PC-9 (cell line): ENCODE data around the gene GUSB. TPM values are rescaled to one million over a fixed set of nuclear protein-coding genes. Genes with fewer than 3 reads are reported as not detected.

Experiments used
- BruUV-seq: library from RNA; stranded (reverse); fragments of 400-500 nt; replicated peaks from 2 replicates; lab custom pipeline; 2021; lab: Mats Ljungman, UMichigan
- CTCF ChIA-PET: fragments of 300-600 bp; sonication (Branson Sonifier 250); formaldehyde crosslinking; loops from one replicate; lab custom pipeline; 2022; ENCODE audit warnings: antibody characterized with exemption; lab: Charles Lee
- POLR2A ChIA-PET: fragments of 300-600 bp; sonication (Branson Sonifier 250); formaldehyde crosslinking; loops from one replicate; lab custom pipeline; 2022; ENCODE audit warnings: antibody characterized with exemption; ENCODE audit not compliant: unreplicated experiment; lab: Charles Lee
- DNase-seq, 2 experiments: peaks; one replicate each; pipeline versions ENCODE4 v3.0.0 to v3.0.0-alpha.2; 2015 to 2022; ENCODE audit warnings: mixed read lengths in 1 of 2
- H2AFZ ChIP-seq: fragments of 200-600 bp; sonication (generic); 2 replicates; pipeline ENCODE4 v1.8.1; 2017; ENCODE audit warnings: antibody characterized with exemption
- H3F3A ChIP-seq: fragments of 200-600 bp; sonication (generic); 2 replicates; pipeline ENCODE4 v1.8.1; 2017; ENCODE audit warnings: antibody characterized with exemption, mild to moderate bottlenecking, low read depth; ENCODE audit not compliant: insufficient read depth
- H3K27ac ChIP-seq: fragments of 200-600 bp; sonication (generic); 2 replicates; pipeline ENCODE4 v1.6.1; 2016; ENCODE audit warnings: mixed run types
- H3K27me3 ChIP-seq: fragments of 200-600 bp; sonication (generic); 2 replicates; pipeline ENCODE4 v1.6.1; 2016; ENCODE audit warnings: low read depth, mixed run types; ENCODE audit not compliant: insufficient read depth
- H3K36me3 ChIP-seq: fragments of 200-600 bp; sonication (generic); 2 replicates; pipeline ENCODE4 v1.6.1; 2016; ENCODE audit warnings: low read depth, mixed run types
- H3K4me1 ChIP-seq: fragments of 200-600 bp; sonication (generic); replicated peaks from 2 replicates; pipeline ENCODE4 v1.6.1; 2016; ENCODE audit warnings: mixed run types; ENCODE audit not compliant: insufficient read depth
- H3K4me2 ChIP-seq: fragments of 200-600 bp; sonication (generic); 2 replicates; pipeline ENCODE4 v1.6.1; 2017; ENCODE audit warnings: mixed run types
- H3K4me3 ChIP-seq: fragments of 200-600 bp; sonication (generic); 2 replicates; pipeline ENCODE4 v1.6.1; 2016; ENCODE audit warnings: mixed run types
- H3K79me2 ChIP-seq: fragments of 200-600 bp; sonication (generic); 2 replicates; pipeline ENCODE4 v1.6.1; 2017; ENCODE audit warnings: low read depth, mixed run types
- H3K9me2 ChIP-seq: fragments of 200-600 bp; sonication (generic); 2 replicates; pipeline ENCODE4 v1.8.1; 2017; ENCODE audit warnings: mild to moderate bottlenecking; ENCODE audit not compliant: insufficient read depth
- H3K9me3 ChIP-seq: fragments of 200-600 bp; sonication (generic); 2 replicates; pipeline ENCODE4 v1.8.1; 2016; ENCODE audit warnings: low read depth; ENCODE audit not compliant: insufficient read depth
- H4K20me1 ChIP-seq: fragments of 200-600 bp; sonication (generic); 2 replicates; pipeline ENCODE4 v1.8.1; 2017; ENCODE audit not compliant: insufficient read depth
- CTCF ChIP-seq: fragments of 200-600 bp; sonication (generic); conservative IDR thresholded peaks from 2 replicates; pipeline ENCODE4 v1.6.1; 2017; ENCODE audit warnings: mixed run types, antibody characterized with exemption, mild to moderate bottlenecking, moderate library complexity
- EZH2 ChIP-seq: fragments of 200-600 bp; sonication (generic); IDR thresholded peaks from 2 replicates; pipeline ENCODE4 v1.8.0; 2017; ENCODE audit warnings: antibody characterized with exemption, low read depth
- intact Hi-C: fragments of 100-400 bp; cut with micrococcal nuclease; formaldehyde crosslinking; loops from one replicate; pipeline ENCODE4 v1.10.0; 2022; ENCODE audit not compliant: unreplicated experiment
- total RNA-seq: library from RNA; stranded (reverse); gene quantifications from 2 replicates; pipeline ENCODE4 v1.2.3, GENCODE V29; 2021

GUSB gene
- total RNA-seq, 1 experiment from 2014 or later: 59.8 TPM

DNA sequence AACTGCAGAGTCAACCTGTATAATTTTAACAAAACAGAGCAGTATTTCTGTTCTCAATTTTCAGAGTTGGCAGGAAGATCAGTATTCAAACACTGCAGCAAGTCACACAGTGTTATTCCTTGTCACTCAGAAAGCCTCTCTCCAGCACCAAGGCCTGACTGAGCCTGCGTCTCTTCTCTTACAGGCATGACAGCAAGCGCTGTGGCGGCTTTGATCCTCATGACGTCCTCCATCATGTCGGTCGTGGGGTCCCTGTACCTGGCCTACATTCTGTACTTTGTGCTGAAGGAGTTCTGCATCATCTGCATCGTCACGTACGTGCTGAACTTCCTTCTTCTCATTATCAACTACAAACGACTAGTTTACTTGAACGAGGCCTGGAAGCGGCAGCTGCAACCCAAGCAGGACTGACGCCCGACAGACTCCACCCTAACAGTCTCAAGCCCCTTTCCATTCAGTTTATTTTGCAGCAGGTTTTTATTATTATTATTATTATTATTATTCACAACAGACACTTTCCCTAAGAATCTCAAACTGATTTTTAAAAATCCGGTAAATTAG lies 28.0 kb downstream of the GUSB start:
- no peak for DNase-seq
- H3K4me3 ChIP-seq: no peak overlapping the region
- no peak overlapping the region for H2AFZ ChIP-seq
- 0 out of 2 replicates have a peak, but pooled peaks cover 3% of the 10 kb centered on the region for H4K20me1 ChIP-seq
- no peak overlapping the region for H3K4me2 ChIP-seq
- no peak for TF ChIP-seq EZH2
- no peak for TF ChIP-seq CTCF
- intact Hi-C loops: no loop called here
- no peaks in the 10 kb centered on the region for H3K9me2 ChIP-seq
- peaks cover 17% of the 10 kb centered on the region for H3K36me3 ChIP-seq
- no peak overlapping the region for H3K27ac ChIP-seq
- POLR2A ChIA-PET: no interaction called here
- peaks cover 26% of the 10 kb centered on the region for H3F3A ChIP-seq
- no peaks in the 10 kb centered on the region for H3K79me2 ChIP-seq
- CTCF ChIA-PET: no interaction called here
- peaks cover 5% of the 10 kb centered on the region; the same call in 1 of the 2 replicates for H3K4me1 ChIP-seq
- BruUV-seq: no TSS peak
- no peaks in the 10 kb centered on the region for H3K27me3 ChIP-seq
- H3K9me3 ChIP-seq: no peaks in the 10 kb centered on the region

- CTCF ChIA-PET: no interaction called here
- peaks cover 5% of the 10 kb centered on the region; the same call in 1 of the 2 replicates for H3K4me1 ChIP-seq
- H3F3A ChIP-seq: peaks cover 21% of the 10 kb centered on the region
- H3K36me3 ChIP-seq: peaks cover 17% of the 10 kb centered on the region
- H3K79me2 ChIP-seq: no peaks in the 10 kb centered on the region
- POLR2A ChIA-PET: interaction anchor here (0.6 kb wide), 1 partner anchor 28 kb away, joined by 3 read pairs; no protein-coding TSS in a partner anchor
- H3K4me3 ChIP-seq: no peak overlapping the region
- H3K27ac ChIP-seq: no peak overlapping the region
- H3K9me2 ChIP-seq: no peaks in the 10 kb centered on the region
- H3K27me3 ChIP-seq: no peaks in the 10 kb centered on the region
- H4K20me1 ChIP-seq: 0 out of 2 replicates have a peak, but pooled peaks cover 3% of the 10 kb centered on the region
- no peaks in the 10 kb centered on the region for H3K9me3 ChIP-seq
- no peak overlapping the region for H3K4me2 ChIP-seq
- no peak overlapping the region for H2AFZ ChIP-seq
- TF ChIP-seq EZH2 (no peak), CTCF (no peak)
- no peak for DNase-seq
- BruUV-seq: no TSS peak
- intact Hi-C loops: no loop called here
Observed at GRCh38 chr7:65953001-65953720, 28.9 kb downstream of the GUSB start.

DNA sequence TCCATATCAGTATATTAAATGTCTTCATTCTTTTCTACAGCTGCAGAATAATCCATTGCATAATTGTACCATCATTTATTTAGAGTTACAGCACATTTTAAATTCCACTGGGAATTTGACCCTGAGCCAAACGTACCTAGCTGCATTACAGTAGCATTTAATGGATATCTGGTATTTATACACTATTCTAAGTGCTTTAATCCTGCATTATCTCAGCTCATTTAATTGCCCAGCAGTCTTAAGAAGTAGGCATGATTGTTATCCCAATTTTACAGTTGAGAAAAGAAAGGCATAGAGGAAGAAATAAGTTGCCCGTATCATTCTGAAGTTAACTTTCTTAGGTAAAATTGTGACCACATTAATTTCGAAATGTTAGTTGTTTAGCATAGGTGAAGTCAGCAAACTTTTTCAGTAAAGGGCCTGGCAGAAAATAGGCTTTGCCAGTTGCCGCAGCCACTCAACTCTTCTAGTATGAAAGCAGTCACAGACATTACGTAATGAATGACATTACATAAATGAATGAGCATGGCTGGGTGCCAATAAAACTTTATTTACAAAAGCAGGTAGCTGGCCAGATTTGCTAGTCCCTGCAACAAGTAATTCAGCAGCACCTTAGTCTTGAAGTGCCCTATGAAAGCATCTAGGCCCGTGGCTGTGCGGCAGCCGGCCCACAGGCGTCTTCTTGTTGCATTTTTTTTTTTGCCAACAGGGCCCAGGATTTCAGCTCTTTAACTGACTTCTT lies 30.0 kb downstream of the GUSB start:
- H3K79me2 ChIP-seq: no peaks in the 10 kb centered on the region
- intact Hi-C loops: no loop called here
- BruUV-seq: no TSS peak
- 0 out of 2 replicates have a peak, but pooled peaks cover 3% of the 10 kb centered on the region for H4K20me1 ChIP-seq
- H3K4me2 ChIP-seq: peak overlapping the region; percentile 31; the same call in 1 of the 2 replicates
- no peaks in the 10 kb centered on the region for H3K9me3 ChIP-seq
- peaks cover 12% of the 10 kb centered on the region; the same call in 1 of the 2 replicates for H3K36me3 ChIP-seq
- no peak overlapping the region for H2AFZ ChIP-seq
- ChIA-PET POLR2A (interaction anchor here (0.6 kb wide), 2 partner anchors 29 to 216 kb away, joined by 3 to 4 read pairs; no protein-coding TSS in a partner anchor), CTCF (interaction anchor here (0.6 kb wide), 1 partner anchor 33 kb away, joined by 3 read pairs; no protein-coding TSS in a partner anchor)
- H3K27me3 ChIP-seq: no peaks in the 10 kb centered on the region
- no peaks in the 10 kb centered on the region for H3K9me2 ChIP-seq
- peaks cover 11% of the 10 kb centered on the region; the same call in 1 of the 2 replicates for H3K4me1 ChIP-seq
- TF ChIP-seq CTCF (no peak), EZH2 (no peak)
- peak overlapping the region; percentile 53 for H3K27ac ChIP-seq
- peaks cover 18% of the 10 kb centered on the region for H3F3A ChIP-seq
- H3K4me3 ChIP-seq: no peak overlapping the region
- DNase-seq: peak in 1 of 2 experiments; percentile 53
